Gastrocnemius medialis (tissue), 4 donors: ENCODE data around the gene CYTH3.

Experiments used
- POLR2A ChIP-seq, 2 donors: fragments of 450-650 bp; IDR thresholded peaks; one replicate each; pipeline ENCODE4 v1.6.1; 2017; ENCODE audit warnings: antibody characterized with exemption in 2 of 2, mild to moderate bottlenecking in 2 of 2, moderate library complexity in 2 of 2
- TF ChIP-seq, protein P1 (sequence below), 5 experiments: fragments of 450-650 bp in 3 of 5; fragments of 200-600 bp in 2 of 5; sonication (generic) in 2 of 5; IDR thresholded peaks in 4 of 5; conservative IDR thresholded peaks in 1 of 5; 1 replicate in 4 of 5; 2 replicates in 1 of 5; pipeline ENCODE4 v1.5.1; 2016 to 2019; ENCODE audit warnings: antibody characterized with exemption in 5 of 5, mild to moderate bottlenecking in 3 of 5, moderate library complexity in 3 of 5

DNA sequence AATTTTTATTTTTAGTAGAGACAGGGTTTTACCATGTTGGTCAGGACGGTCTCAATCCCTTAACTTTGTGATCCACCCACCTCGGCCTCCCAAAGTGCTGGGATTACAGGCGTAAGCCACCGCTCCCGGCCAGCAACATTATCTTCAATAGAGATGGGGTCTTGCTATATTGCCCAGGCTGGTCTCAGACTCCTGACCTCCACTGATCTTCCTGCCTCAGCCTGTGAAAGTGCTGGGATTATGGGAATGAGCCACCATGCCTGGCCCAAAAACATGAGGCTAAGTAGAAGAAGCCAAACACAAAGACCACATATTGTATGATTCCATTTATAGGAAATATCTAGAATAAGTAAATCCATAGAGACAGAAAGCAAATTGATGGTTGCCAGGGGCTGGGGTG is 19.1 kb upstream of the CYTH3 start:
- TF ChIP-seq, protein P1, sequence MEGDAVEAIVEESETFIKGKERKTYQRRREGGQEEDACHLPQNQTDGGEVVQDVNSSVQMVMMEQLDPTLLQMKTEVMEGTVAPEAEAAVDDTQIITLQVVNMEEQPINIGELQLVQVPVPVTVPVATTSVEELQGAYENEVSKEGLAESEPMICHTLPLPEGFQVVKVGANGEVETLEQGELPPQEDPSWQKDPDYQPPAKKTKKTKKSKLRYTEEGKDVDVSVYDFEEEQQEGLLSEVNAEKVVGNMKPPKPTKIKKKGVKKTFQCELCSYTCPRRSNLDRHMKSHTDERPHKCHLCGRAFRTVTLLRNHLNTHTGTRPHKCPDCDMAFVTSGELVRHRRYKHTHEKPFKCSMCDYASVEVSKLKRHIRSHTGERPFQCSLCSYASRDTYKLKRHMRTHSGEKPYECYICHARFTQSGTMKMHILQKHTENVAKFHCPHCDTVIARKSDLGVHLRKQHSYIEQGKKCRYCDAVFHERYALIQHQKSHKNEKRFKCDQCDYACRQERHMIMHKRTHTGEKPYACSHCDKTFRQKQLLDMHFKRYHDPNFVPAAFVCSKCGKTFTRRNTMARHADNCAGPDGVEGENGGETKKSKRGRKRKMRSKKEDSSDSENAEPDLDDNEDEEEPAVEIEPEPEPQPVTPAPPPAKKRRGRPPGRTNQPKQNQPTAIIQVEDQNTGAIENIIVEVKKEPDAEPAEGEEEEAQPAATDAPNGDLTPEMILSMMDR (IDR thresholded peaks at IDR 0.05 in 4 of 5, conservative IDR thresholded peaks at IDR 0.05 in 1 of 5), result no peak
- no peak for TF ChIP-seq POLR2A (IDR thresholded peaks at IDR 0.05)
